CD4-positive, alpha-beta T cell treated with Interleukin-12 subunit alpha and Interleukin-12 subunit beta, for 1 hour (primary cell): ENCODE measurements around the gene BCL2.
A peak's percentile ranks its signal among the peaks of the same experiment; 100 is the strongest.

Experiments used
- DNase-seq: peaks from one replicate; pipeline ENCODE4 v3.0.0-alpha.2; 2020

The BCL2 gene

GRCh38 chr18:63307551-63308200 lies 11.9 kb downstream of the BCL2 start:
- DNase-seq = no peak

GRCh38 chr18:63306819-63307550 lies 12.6 kb downstream of the BCL2 start:
- no peak for DNase-seq

- DNase-seq = no peak
Measured at GRCh38 chr18:63306249-63306648, 13.3 kb downstream of the BCL2 start.

- DNase-seq = no peak
Measured at GRCh38 chr18:63303547-63303946, 16.0 kb downstream of the BCL2 start.

- DNase-seq = no peak
Measured at GRCh38 chr18:63302636-63303405, 16.7 kb downstream of the BCL2 start.

GRCh38 chr18:63302220-63302619 lies 17.3 kb downstream of the BCL2 start:
- DNase-seq = no peak

- DNase-seq = no peak
Measured at GRCh38 chr18:63301434-63301833, 18.1 kb downstream of the BCL2 start.

- DNase-seq = no peak
Measured at GRCh38 chr18:63299837-63300745, 19.5 kb downstream of the BCL2 start.

- DNase-seq = peak; percentile 46
Measured at GRCh38 chr18:63298400-63299365, 20.9 kb downstream of the BCL2 start.

- DNase-seq = no peak
Measured at GRCh38 chr18:63297687-63298399, 21.7 kb downstream of the BCL2 start.

GRCh38 chr18:63293935-63294334 lies 25.6 kb downstream of the BCL2 start:
- DNase-seq = no peak

GRCh38 chr18:63292831-63293683 lies 26.5 kb downstream of the BCL2 start:
- peak; percentile 36 for DNase-seq

- DNase-seq = no peak
Measured at GRCh38 chr18:63291278-63291677, 28.3 kb downstream of the BCL2 start.

GRCh38 chr18:63290821-63291200 lies 28.8 kb downstream of the BCL2 start:
- peak; percentile 52 for DNase-seq

- no peak for DNase-seq
Measured at GRCh38 chr18:63290166-63290820, 29.3 kb downstream of the BCL2 start.

- DNase-seq = no peak
Measured at GRCh38 chr18:63288311-63288710, 31.3 kb downstream of the BCL2 start.

- DNase-seq = no peak
Measured at GRCh38 chr18:63287691-63288220, 31.8 kb downstream of the BCL2 start.

GRCh38 chr18:63286926-63287325 lies 32.6 kb downstream of the BCL2 start:
- no peak for DNase-seq
